ENCODE data around the gene CALML6.

Gene CALML6

DNA sequence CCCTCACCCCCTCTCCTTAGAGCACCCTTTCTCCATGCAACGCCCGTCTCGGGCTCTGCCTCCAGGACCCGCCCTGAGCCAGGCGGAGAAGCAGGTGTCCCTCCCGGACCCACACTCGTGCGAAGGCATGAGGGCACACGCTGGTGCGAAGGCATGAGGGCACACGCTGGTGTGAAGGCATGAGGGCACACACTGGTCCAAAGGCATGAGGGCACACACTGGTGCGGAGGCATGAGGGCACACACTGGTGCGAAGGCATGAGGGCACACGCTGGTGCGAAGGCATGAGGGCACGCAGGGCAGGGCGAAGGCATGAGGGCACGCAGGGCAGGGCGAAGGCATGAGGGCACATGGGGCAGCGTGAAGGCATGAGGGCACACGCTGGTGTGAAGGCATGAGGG lies 9.8 kb downstream of the CALML6 start:
- Histone ChIP-seq H3K4me1 (ENCODE audit: insufficient read depth, low read length, poor library complexity, severe bottlenecking) (no peaks in the 10 kb centered on the region), H2AFZ (ENCODE audit: low read length) (no peak overlapping the region), H3K4me3 (ENCODE audit: low read length, poor library complexity, severe bottlenecking) (no peak overlapping the region), H3K27me3 (ENCODE audit: insufficient read depth, low read length, poor library complexity, severe bottlenecking) (no peaks in the 10 kb centered on the region), H3K4me2 (ENCODE audit: low read depth, low read length, poor library complexity, severe bottlenecking) (no peak overlapping the region), H3K79me2 (ENCODE audit: insufficient read depth, low read length) (no peaks in the 10 kb centered on the region), H4K20me1 (ENCODE audit: insufficient read depth, low read length, poor library complexity, severe bottlenecking) (no peaks in the 10 kb centered on the region), H3K9me3 (ENCODE audit: insufficient read depth, low read depth, low read length) (no peaks in the 10 kb centered on the region), H3K36me3 (ENCODE audit: insufficient read depth, low read length) (no peaks in the 10 kb centered on the region), H3K9ac (ENCODE audit: low read depth, low read length, poor library complexity, severe bottlenecking) (no peak overlapping the region), H3F3A (ENCODE audit: low read depth) (no peaks in the 10 kb centered on the region), H3K9me2 (replicated peaks; ENCODE audit: low read depth, low read length) (no peaks in the 10 kb centered on the region)
- TF ChIP-seq, protein P1, sequence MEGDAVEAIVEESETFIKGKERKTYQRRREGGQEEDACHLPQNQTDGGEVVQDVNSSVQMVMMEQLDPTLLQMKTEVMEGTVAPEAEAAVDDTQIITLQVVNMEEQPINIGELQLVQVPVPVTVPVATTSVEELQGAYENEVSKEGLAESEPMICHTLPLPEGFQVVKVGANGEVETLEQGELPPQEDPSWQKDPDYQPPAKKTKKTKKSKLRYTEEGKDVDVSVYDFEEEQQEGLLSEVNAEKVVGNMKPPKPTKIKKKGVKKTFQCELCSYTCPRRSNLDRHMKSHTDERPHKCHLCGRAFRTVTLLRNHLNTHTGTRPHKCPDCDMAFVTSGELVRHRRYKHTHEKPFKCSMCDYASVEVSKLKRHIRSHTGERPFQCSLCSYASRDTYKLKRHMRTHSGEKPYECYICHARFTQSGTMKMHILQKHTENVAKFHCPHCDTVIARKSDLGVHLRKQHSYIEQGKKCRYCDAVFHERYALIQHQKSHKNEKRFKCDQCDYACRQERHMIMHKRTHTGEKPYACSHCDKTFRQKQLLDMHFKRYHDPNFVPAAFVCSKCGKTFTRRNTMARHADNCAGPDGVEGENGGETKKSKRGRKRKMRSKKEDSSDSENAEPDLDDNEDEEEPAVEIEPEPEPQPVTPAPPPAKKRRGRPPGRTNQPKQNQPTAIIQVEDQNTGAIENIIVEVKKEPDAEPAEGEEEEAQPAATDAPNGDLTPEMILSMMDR (conservative IDR thresholded peaks at IDR 0.05; ENCODE audit: low read length), result no peak
- no peak for TF ChIP-seq EZH2phosphoT487 (IDR thresholded peaks at IDR 0.05; ENCODE audit: borderline replicate concordance)

DNA sequence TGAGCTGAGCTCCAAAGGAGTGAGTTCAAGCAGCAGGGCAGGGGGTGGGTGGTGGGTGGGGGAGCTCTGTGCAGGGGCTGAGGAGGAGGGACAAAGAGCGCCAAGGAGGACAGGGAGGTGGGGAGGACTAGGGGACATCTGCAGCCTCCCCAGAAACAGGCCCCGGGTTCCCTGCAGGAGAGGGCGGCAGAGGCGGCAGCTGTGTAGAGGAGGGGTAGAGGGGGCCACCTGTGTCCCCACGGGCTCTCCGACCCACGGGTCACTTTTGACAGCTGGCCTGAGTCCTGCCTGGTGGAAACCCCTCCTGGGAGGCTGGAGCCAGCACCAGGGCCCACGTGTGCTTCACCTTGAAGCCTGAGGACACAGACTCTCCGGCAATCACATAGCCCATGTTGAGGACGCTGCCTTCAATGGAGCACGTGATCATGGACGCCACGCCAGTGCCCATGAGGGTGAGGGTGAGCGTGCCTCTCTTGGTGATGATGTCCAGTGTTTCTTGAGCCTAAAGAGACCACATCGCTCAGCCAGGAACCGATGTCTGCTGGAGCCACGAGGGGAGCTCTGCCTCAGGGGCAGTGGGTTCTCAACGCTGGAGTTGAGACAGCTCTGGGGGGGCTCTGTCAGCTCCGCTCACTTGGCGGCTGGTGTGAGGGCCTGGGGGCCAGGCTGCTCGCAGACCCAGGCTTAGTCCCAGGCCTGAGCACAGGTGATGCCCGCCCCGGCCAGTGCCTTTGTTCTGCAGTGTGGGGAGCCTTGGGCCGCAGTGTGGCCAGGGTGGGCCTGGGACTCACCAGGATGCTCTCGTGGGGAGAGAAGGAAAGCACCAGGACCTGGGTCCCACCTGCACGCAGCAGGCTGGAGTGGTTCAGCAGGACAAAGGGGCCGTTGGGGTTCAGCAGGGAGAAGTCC lies 10.6 kb downstream of the CALML6 start:
- H4K20me1 ChIP-seq (ENCODE audit: insufficient read depth, low read length, poor library complexity, severe bottlenecking), result no peaks in the 10 kb centered on the region
- H3K36me3 ChIP-seq (ENCODE audit: insufficient read depth, low read length), result no peaks in the 10 kb centered on the region
- H3K4me2 ChIP-seq (ENCODE audit: low read depth, low read length, poor library complexity, severe bottlenecking), result no peak overlapping the region
- H3K79me2 ChIP-seq (ENCODE audit: insufficient read depth, low read length), result no peaks in the 10 kb centered on the region
- H3K9me3 ChIP-seq (ENCODE audit: insufficient read depth, low read depth, low read length), result no peaks in the 10 kb centered on the region
- no peaks in the 10 kb centered on the region for H3F3A ChIP-seq (ENCODE audit: low read depth)
- no peaks in the 10 kb centered on the region for H3K9me2 ChIP-seq (replicated peaks; ENCODE audit: low read depth, low read length)
- no peak overlapping the region for H3K4me3 ChIP-seq (ENCODE audit: low read length, poor library complexity, severe bottlenecking)
- no peak overlapping the region for H2AFZ ChIP-seq (ENCODE audit: low read length)
- no peaks in the 10 kb centered on the region for H3K27me3 ChIP-seq (ENCODE audit: insufficient read depth, low read length, poor library complexity, severe bottlenecking)
- H3K4me1 ChIP-seq (ENCODE audit: insufficient read depth, low read length, poor library complexity, severe bottlenecking), result no peaks in the 10 kb centered on the region
- H3K9ac ChIP-seq (ENCODE audit: low read depth, low read length, poor library complexity, severe bottlenecking), result no peak overlapping the region
- TF ChIP-seq EZH2phosphoT487 (IDR thresholded peaks at IDR 0.05; ENCODE audit: borderline replicate concordance), result no peak
- TF ChIP-seq, protein P1 (conservative IDR thresholded peaks at IDR 0.05; ENCODE audit: low read length), result no peak

DNA sequence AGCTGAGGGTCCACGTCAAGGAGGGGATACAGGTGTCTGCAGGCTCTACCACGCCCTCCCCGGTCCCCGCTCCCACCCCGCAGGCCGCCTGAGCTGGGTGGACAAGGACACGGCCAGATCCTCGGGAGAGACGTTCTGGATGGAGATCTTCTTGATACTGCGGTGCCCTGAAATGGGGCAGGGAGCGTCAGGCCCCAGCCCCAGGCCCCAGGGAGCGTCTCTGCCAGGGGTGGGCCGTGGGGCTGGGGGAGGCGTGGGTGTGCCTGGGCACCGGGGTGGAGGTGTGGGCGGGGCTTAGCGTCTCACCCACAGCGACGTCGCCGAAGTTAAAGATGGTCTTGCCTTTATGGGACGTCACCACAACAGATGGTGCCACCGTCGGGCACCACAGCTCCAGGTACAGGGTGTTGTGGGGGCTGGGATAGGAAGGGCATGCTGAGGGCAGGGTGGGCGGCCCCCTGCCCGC lies 11.3 kb downstream of the CALML6 start:
- TF ChIP-seq EZH2phosphoT487 (IDR thresholded peaks at IDR 0.05; ENCODE audit: borderline replicate concordance), result no peak
- TF ChIP-seq, protein P1 (conservative IDR thresholded peaks at IDR 0.05; ENCODE audit: low read length), result no peak
- H3K27me3 ChIP-seq (ENCODE audit: insufficient read depth, low read length, poor library complexity, severe bottlenecking), result no peaks in the 10 kb centered on the region
- no peak overlapping the region for H2AFZ ChIP-seq (ENCODE audit: low read length)
- H3K4me2 ChIP-seq (ENCODE audit: low read depth, low read length, poor library complexity, severe bottlenecking), result no peak overlapping the region
- H3K9ac ChIP-seq (ENCODE audit: low read depth, low read length, poor library complexity, severe bottlenecking), result no peak overlapping the region
- no peaks in the 10 kb centered on the region for H3K36me3 ChIP-seq (ENCODE audit: insufficient read depth, low read length)
- no peaks in the 10 kb centered on the region for H3K79me2 ChIP-seq (ENCODE audit: insufficient read depth, low read length)
- no peaks in the 10 kb centered on the region for H3K4me1 ChIP-seq (ENCODE audit: insufficient read depth, low read length, poor library complexity, severe bottlenecking)
- no peaks in the 10 kb centered on the region for H3F3A ChIP-seq (ENCODE audit: low read depth)
- H3K4me3 ChIP-seq (ENCODE audit: low read length, poor library complexity, severe bottlenecking), result no peak overlapping the region
- no peaks in the 10 kb centered on the region for H4K20me1 ChIP-seq (ENCODE audit: insufficient read depth, low read length, poor library complexity, severe bottlenecking)
- no peaks in the 10 kb centered on the region for H3K9me3 ChIP-seq (ENCODE audit: insufficient read depth, low read depth, low read length)
- H3K9me2 ChIP-seq (replicated peaks; ENCODE audit: low read depth, low read length), result no peaks in the 10 kb centered on the region
